Endothelial cell of umbilical vein (primary cell): ENCODE results near the gene ETS2. TPM values are rescaled to one million over a fixed set of nuclear protein-coding genes. Genes with fewer than 3 reads are reported as not detected.

Source experiments
- BruUV-seq: library from RNA; stranded (reverse); fragments of 400-500 nt; replicated peaks from 2 replicates; lab custom pipeline; 2021; lab: Mats Ljungman, UMichigan
- CTCF ChIA-PET: fragments of 300-600, 350-600 bp; sonication (Branson Sonifier 250); formaldehyde crosslinking; loops from one replicate; lab custom pipeline; 2021; ENCODE audit warnings: antibody characterized with exemption, inconsistent platforms; lab: Charles Lee
- POLR2A ChIA-PET: fragments of 300-600, 350-600 bp; sonication (Branson Sonifier 250); formaldehyde crosslinking; loops from one replicate; lab custom pipeline; 2021; ENCODE audit warnings: antibody characterized with exemption, inconsistent platforms; lab: Charles Lee
- DNase-seq: peaks from one replicate; pipeline ENCODE4 v3.0.0-alpha.2; 2011; ENCODE audit warnings: low read depth, low spot score
- FAIRE-seq: peaks from 2 replicates; lab custom pipeline; 2011; peaks lifted over from hg19 to GRCh38; lab: Jason Lieb, UNC
- H2AFZ ChIP-seq: 2 replicates; pipeline ENCODE4 v1.6.0; 2012; ENCODE audit warnings: low read depth, low read length, control low read depth, inconsistent platforms
- H3K27ac ChIP-seq: 2 replicates; pipeline ENCODE4 v1.5.1; 2011; ENCODE audit warnings: low read depth, mild to moderate bottlenecking, control low read depth, low read length, moderate library complexity; ENCODE audit not compliant: insufficient read depth
- H3K27me3 ChIP-seq, 2 experiments: 2 replicates each; pipeline versions ENCODE4 v1.6.0 to v1.6.1; 2011; ENCODE audit warnings: low read length in 2 of 2, mixed read lengths in 1 of 2; ENCODE audit not compliant: control insufficient read depth in 2 of 2, insufficient read depth in 2 of 2
- H3K36me3 ChIP-seq, 2 experiments: 2 replicates in 1 of 2; 3 replicates in 1 of 2; pipeline ENCODE4 v1.5.1; 2011; ENCODE audit warnings: low read length in 2 of 2, mild to moderate bottlenecking in 1 of 2, moderate library complexity in 1 of 2; ENCODE audit not compliant: control insufficient read depth in 2 of 2, insufficient read depth in 2 of 2; ENCODE audit errors: extremely low read depth in 1 of 2
- H3K4me1 ChIP-seq: 3 replicates; pipeline ENCODE4 v1.5.1; 2011; ENCODE audit warnings: mild to moderate bottlenecking, low read length; ENCODE audit not compliant: control insufficient read depth, insufficient read depth; ENCODE audit errors: extremely low read depth
- H3K4me2 ChIP-seq: 2 replicates; pipeline ENCODE4 v1.6.1; 2011; ENCODE audit warnings: low read length, control low read depth, mixed read lengths; ENCODE audit not compliant: insufficient read depth
- H3K4me3 ChIP-seq, 3 experiments: fragments of 200-600 bp in 1 of 3; sonication (generic), shearing (Covaris generic) in 1 of 3; replicated peaks in 1 of 3; 2 replicates each; pipeline ENCODE4 v1.5.1; 2011 to 2016; ENCODE audit warnings: control low read depth in 3 of 3, low read length in 3 of 3, mild to moderate bottlenecking in 2 of 3, inconsistent platforms in 1 of 3, low read depth in 1 of 3, moderate library complexity in 1 of 3; ENCODE audit not compliant: insufficient read depth in 1 of 3
- H3K79me2 ChIP-seq: 2 replicates; pipeline ENCODE4 v1.6.0; 2012; ENCODE audit warnings: low read length, inconsistent platforms; ENCODE audit not compliant: control insufficient read depth, insufficient read depth
- H3K9ac ChIP-seq: replicated peaks from 2 replicates; pipeline ENCODE3; 2011; ENCODE audit warnings: low read length, control low read depth; ENCODE audit not compliant: insufficient read depth; ENCODE audit errors: extremely low read depth
- H3K9me1 ChIP-seq: replicated peaks from 3 replicates; pipeline ENCODE4 v1.6.0; 2011; ENCODE audit warnings: mild to moderate bottlenecking, low read length; ENCODE audit not compliant: control insufficient read depth, insufficient read depth; ENCODE audit errors: extremely low read depth
- H3K9me3 ChIP-seq: replicated peaks from 2 replicates; pipeline ENCODE4 v1.5.1; 2012; ENCODE audit warnings: low read length, inconsistent platforms; ENCODE audit not compliant: control insufficient read depth, insufficient read depth
- H4K20me1 ChIP-seq: replicated peaks from 2 replicates; pipeline ENCODE3; 2011; ENCODE audit warnings: mild to moderate bottlenecking, low read length; ENCODE audit not compliant: control insufficient read depth, insufficient read depth; ENCODE audit errors: extremely low read depth
- EZH2 ChIP-seq: IDR thresholded peaks from 2 replicates; pipeline ENCODE4 v1.6.1; 2012; ENCODE audit warnings: borderline replicate concordance, low read depth, mild to moderate bottlenecking, moderate library complexity, low read length, inconsistent platforms; ENCODE audit not compliant: severe bottlenecking
- FOS ChIP-seq: IDR thresholded peaks from 2 replicates; pipeline ENCODE4 v1.6.1; 2011; ENCODE audit warnings: mild to moderate bottlenecking, low read length, moderate library complexity, borderline replicate concordance; ENCODE audit not compliant: insufficient read depth
- GATA2 ChIP-seq: IDR thresholded peaks from 2 replicates; pipeline ENCODE4 v1.7.0; 2011; ENCODE audit warnings: low read depth, mild to moderate bottlenecking, moderate library complexity, mixed read lengths, low read length; ENCODE audit not compliant: insufficient read length, insufficient read depth
- JUN ChIP-seq: IDR thresholded peaks from 2 replicates; pipeline ENCODE4 v1.6.1; 2011; ENCODE audit warnings: borderline replicate concordance, low read depth; ENCODE audit not compliant: insufficient read length, insufficient read depth
- MAX ChIP-seq: IDR thresholded peaks from 2 replicates; pipeline ENCODE4 v1.6.1; 2011; ENCODE audit not compliant: insufficient read depth, insufficient read length
- MYC ChIP-seq: IDR thresholded peaks from one replicate; pipeline ENCODE4 v1.6.1; 2011; ENCODE audit warnings: mild to moderate bottlenecking, low read depth, low read length
- POLR2A ChIP-seq: IDR thresholded peaks from 2 replicates; pipeline ENCODE4 v1.6.1; 2012; ENCODE audit warnings: low read depth, mild to moderate bottlenecking, control low read depth, low read length
- POLR2AphosphoS5 ChIP-seq: IDR thresholded peaks from 2 replicates; pipeline ENCODE4 v1.6.1; 2012; ENCODE audit warnings: low read depth, mild to moderate bottlenecking, control low read depth, low read length, moderate library complexity; ENCODE audit not compliant: insufficient read depth
- dilution Hi-C: fragments of 300-500 bp; cut with MboI; formaldehyde crosslinking; loops from one replicate; pipeline ENCODE4 v1.15.0; 2019; ENCODE audit warnings: low sequenced_read_pairs; ENCODE audit not compliant: extremely low pct_ligation_motif_present
- intact Hi-C: fragments of 100-400 bp; cut with micrococcal nuclease; formaldehyde crosslinking; loops from one replicate; pipeline ENCODE4 v1.10.0; 2022
- polyA plus RNA-seq, 4 experiments: library from polyadenylated mRNA; depleted of rRNA in 3 of 4; stranded (reverse) in 3 of 4; unstranded in 1 of 4; fragments of >200 nt; gene quantifications; 2 replicates each; pipeline versions ENCODE4 v1.2.1 to v1.2.3, GENCODE V29; 2011 to 2012; ENCODE audit warnings: missing spikeins in 1 of 4
- total RNA-seq: library from RNA; stranded (reverse); gene quantifications from 2 replicates; pipeline ENCODE4 v1.2.3, GENCODE V29; 2021
- TF ChIP-seq, protein P1 (sequence below), 2 donors: IDR thresholded peaks; 1 replicate in 1 of 2; 2 replicates in 1 of 2; pipeline ENCODE4 v1.5.1; 2011; ENCODE audit warnings: low read length in 2 of 2, mild to moderate bottlenecking in 2 of 2, moderate library complexity in 2 of 2, control low read depth in 1 of 2, inconsistent platforms in 1 of 2, low read depth in 1 of 2; ENCODE audit not compliant: insufficient read depth in 1 of 2; ENCODE audit errors: extremely low read depth in 1 of 2

Gene ETS2
- total and polyA plus RNA-seq, 2 donors (not counting 3 experiments of a cell fraction or from before 2014, with no cell fraction given), result 16.3 to 54.5 TPM

DNA sequence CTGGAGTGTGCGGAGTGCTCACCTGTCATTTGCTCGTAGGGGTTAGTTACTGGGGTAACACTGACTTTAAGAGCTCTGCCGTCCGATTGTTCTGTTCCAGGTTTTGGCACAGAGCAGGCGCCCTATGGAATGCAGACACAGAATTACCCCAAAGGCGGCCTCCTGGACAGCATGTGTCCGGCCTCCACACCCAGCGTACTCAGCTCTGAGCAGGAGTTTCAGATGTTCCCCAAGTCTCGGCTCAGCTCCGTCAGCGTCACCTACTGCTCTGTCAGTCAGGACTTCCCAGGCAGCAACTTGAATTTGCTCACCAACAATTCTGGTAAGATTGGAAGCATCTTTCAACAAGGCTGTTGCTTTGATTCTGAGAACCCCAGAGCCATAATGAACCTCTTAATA lies 12.6 kb downstream of the ETS2 start:
- no peak for DNase-seq
- Histone ChIP-seq H3K4me1 (peaks cover 7% of the 10 kb centered on the region), H3K9me1 (no peaks in the 10 kb centered on the region), H3K27me3 (no peaks in the 10 kb centered on the region), H3K27ac (no peak overlapping the region), H3K36me3 (peaks cover 75 to 82% of the 10 kb centered on the region in 2 experiments), H3K9me3 (no peaks in the 10 kb centered on the region), H2AFZ (no peak overlapping the region), H4K20me1 (no peaks in the 10 kb centered on the region), H3K4me2 (no peak overlapping the region), H3K79me2 (peaks cover 9% of the 10 kb centered on the region), H3K4me3 (no peak overlapping the region), H3K9ac (no peak overlapping the region)
- ChIA-PET POLR2A (no interaction called here), CTCF (interaction anchor here (1.0 to 1.3 kb wide), 2 partner anchors 11 to 308 kb away, joined by 3 read pairs; no protein-coding TSS in a partner anchor)
- BruUV-seq, result no TSS peak
- dilution Hi-C loops, result no loop called here
- intact Hi-C loops, result no loop called here
- FAIRE-seq, result no peak
- TF ChIP-seq, protein P1, sequence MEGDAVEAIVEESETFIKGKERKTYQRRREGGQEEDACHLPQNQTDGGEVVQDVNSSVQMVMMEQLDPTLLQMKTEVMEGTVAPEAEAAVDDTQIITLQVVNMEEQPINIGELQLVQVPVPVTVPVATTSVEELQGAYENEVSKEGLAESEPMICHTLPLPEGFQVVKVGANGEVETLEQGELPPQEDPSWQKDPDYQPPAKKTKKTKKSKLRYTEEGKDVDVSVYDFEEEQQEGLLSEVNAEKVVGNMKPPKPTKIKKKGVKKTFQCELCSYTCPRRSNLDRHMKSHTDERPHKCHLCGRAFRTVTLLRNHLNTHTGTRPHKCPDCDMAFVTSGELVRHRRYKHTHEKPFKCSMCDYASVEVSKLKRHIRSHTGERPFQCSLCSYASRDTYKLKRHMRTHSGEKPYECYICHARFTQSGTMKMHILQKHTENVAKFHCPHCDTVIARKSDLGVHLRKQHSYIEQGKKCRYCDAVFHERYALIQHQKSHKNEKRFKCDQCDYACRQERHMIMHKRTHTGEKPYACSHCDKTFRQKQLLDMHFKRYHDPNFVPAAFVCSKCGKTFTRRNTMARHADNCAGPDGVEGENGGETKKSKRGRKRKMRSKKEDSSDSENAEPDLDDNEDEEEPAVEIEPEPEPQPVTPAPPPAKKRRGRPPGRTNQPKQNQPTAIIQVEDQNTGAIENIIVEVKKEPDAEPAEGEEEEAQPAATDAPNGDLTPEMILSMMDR (IDR thresholded peaks at IDR 0.05; ENCODE audit: extremely low read depth in 1 of 2, insufficient read depth in 1 of 2, low read depth in 1 of 2, low read length in 2 of 2), result no peak
- no peak for TF ChIP-seq POLR2AphosphoS5
- no peak for TF ChIP-seq FOS
- TF ChIP-seq EZH2, result no peak
- TF ChIP-seq MAX, result no peak
- TF ChIP-seq POLR2A, result no peak
- no peak for TF ChIP-seq GATA2
- no peak for TF ChIP-seq JUN
- TF ChIP-seq MYC, result no peak
